Left ventricle myocardium superior (tissue), 1 donor: ENCODE results near the gene NUDT5. TPM values are rescaled to one million over a fixed set of nuclear protein-coding genes. Genes with fewer than 3 reads are reported as not detected.

Experiments
- microRNA-seq: library from miRNA; unstranded; fragments of <30 nt; microRNA quantifications from one replicate; pipeline ENCODE4 v1.2.0, GENCODE V29; 2020; ENCODE audit warnings: borderline number of aligned reads
- total RNA-seq: library from RNA; stranded (reverse); fragmentation: NEBNext Ultra II Directional; extraction: Animal tissue kit (Norgen Biotek cat#: 25700); gene quantifications from one replicate; pipeline ENCODE4 v1.2.1, GENCODE V29; 2021
- donor health status: DM: no; HTN: yes; CAD: no; lungs with severe emphysema.

The NUDT5 gene
- total RNA-seq, 1 donor from 2014 or later: 9.2 TPM

Small RNA genes lying within 50 kb of the gene (microRNA-seq; reads per million reads assigned to microRNA genes)
- not detected for gene MIR548AK

Other genes starting within 250 kb of the NUDT5 start
- gene UPF2, start 153.1 kb downstream of the NUDT5 start, total RNA-seq: 19.7 TPM
- 22.2 TPM for gene DHTKD1, start 126.9 kb downstream of the NUDT5 start, total RNA-seq
- gene SEC61A2, start 66.2 kb downstream of the NUDT5 start, total RNA-seq: 11.0 TPM
- 54.8 TPM for gene CDC123, start 297 bp upstream of the NUDT5 start, total RNA-seq
- 8.9 TPM for gene CAMK1D, start 153.7 kb upstream of the NUDT5 start, total RNA-seq